HCT116 (cell line): ENCODE data around the gene CYP1A2.
"Not testable (repeated sequence)": the region's sequence is repeated elsewhere in the genome, so short reads cannot be mapped to it uniquely, and the experiment has no call there.

ENCODE experiments used
- CTCF ChIP-seq, 3 experiments: fragments of 200-600 bp in 1 of 3; sonication (generic) in 1 of 3; IDR thresholded peaks in 2 of 3; conservative IDR thresholded peaks in 1 of 3; 2 replicates each; pipeline ENCODE4 v1.5.1; 2012 to 2017; ENCODE audit warnings: low read depth in 2 of 3, low read length in 2 of 3, antibody characterized with exemption in 1 of 3, borderline replicate concordance in 1 of 3, control low read depth in 1 of 3, mild to moderate bottlenecking in 1 of 3, mixed read lengths in 1 of 3, mixed run types in 1 of 3, moderate library complexity in 1 of 3; ENCODE audit not compliant: insufficient read depth in 1 of 3
- POLR2A ChIP-seq: IDR thresholded peaks from 2 replicates; pipeline ENCODE4 v1.7.0; 2011; ENCODE audit warnings: borderline replicate concordance; ENCODE audit not compliant: insufficient read depth, insufficient read length; ENCODE audit errors: extremely low read depth

GRCh38 chr15:74728699-74729098 lies 19.9 kb upstream of the CYP1A2 start:
- not testable (repeated sequence) for TF ChIP-seq CTCF (IDR thresholded peaks at IDR 0.05 in 2 of 3, conservative IDR thresholded peaks at IDR 0.05 in 1 of 3; ENCODE audit: borderline replicate concordance in 1 of 3, insufficient read depth in 1 of 3, low read depth in 2 of 3, low read length in 2 of 3); POLR2A
